K562 (cell line): ENCODE results near the gene KCNQ4. TPM values are rescaled to one million over a fixed set of nuclear protein-coding genes. Genes with fewer than 3 reads are reported as not detected.

Experiments
- BHLHE40 ChIP-seq: IDR thresholded peaks from 2 replicates; pipeline ENCODE4 v1.6.1; 2011; ENCODE audit warnings: low read length, improper control_type of control experiment
- CXXC5 ChIP-seq: fragments of 250-450 bp; sonication (Bioruptor Pico); IDR thresholded peaks from 2 replicates; pipeline ENCODE4 v1.8.0; 2022; ENCODE audit warnings: inconsistent platforms, mild to moderate bottlenecking, moderate library complexity
- HNRNPH1 ChIP-seq: fragments of 200-400 bp; formaldehyde crosslinking; optimal IDR thresholded peaks from 2 replicates; pipeline ENCODE3; 2017; ENCODE audit warnings: low read depth, mild to moderate bottlenecking, low read length, moderate library complexity
- LARP7 ChIP-seq: fragments of 450-650 bp; IDR thresholded peaks from 2 replicates; pipeline ENCODE4 v1.6.1; 2016
- NCOA6 ChIP-seq: fragments of 450-650 bp; IDR thresholded peaks from 2 replicates; pipeline ENCODE4 v1.6.1; 2017; ENCODE audit warnings: mild to moderate bottlenecking
- RBM17 ChIP-seq: fragments of 200-400 bp; formaldehyde crosslinking; IDR thresholded peaks from 2 replicates; pipeline ENCODE4 v1.6.1; 2017; ENCODE audit warnings: low read depth, mild to moderate bottlenecking, low read length, borderline replicate concordance
- SFPQ ChIP-seq: fragments of 200-400 bp; formaldehyde crosslinking; IDR thresholded peaks from 2 replicates; pipeline ENCODE4 v1.6.1; 2017; ENCODE audit warnings: mild to moderate bottlenecking, low read depth, low read length, moderate library complexity
- SNIP1 ChIP-seq: fragments of 450-650 bp; IDR thresholded peaks from 2 replicates; pipeline ENCODE4 v1.7.1; 2017; ENCODE audit warnings: low read depth, mild to moderate bottlenecking
- ZBTB8A ChIP-seq: fragments of 450-650 bp; IDR thresholded peaks from 2 replicates; pipeline ENCODE4 v1.6.1; 2018; ENCODE audit warnings: mild to moderate bottlenecking, moderate library complexity; ENCODE audit not compliant: partially characterized antibody
- ZBTB9 ChIP-seq: fragments of 450-650 bp; formaldehyde crosslinking; IDR thresholded peaks from 2 replicates; pipeline ENCODE4 v1.4.0; 2020; ENCODE audit warnings: mild to moderate bottlenecking, moderate library complexity
- ZNF239 ChIP-seq: fragments of 250-450 bp; sonication (Bioruptor Pico); IDR thresholded peaks from 2 replicates; pipeline ENCODE4 v1.4.0; 2020; ENCODE audit warnings: mild to moderate bottlenecking
- ZNF589 ChIP-seq: fragments of 200-800 bp; sonication (Bioruptor generic); IDR thresholded peaks from 2 replicates; pipeline ENCODE4 v1.6.1; 2016; ENCODE audit warnings: low read depth, missing genetic modification characterization, missing compliant biosample characterization
- ZNF696 ChIP-seq: fragments of 250-450 bp; sonication (Bioruptor Pico); conservative IDR thresholded peaks from 2 replicates; pipeline ENCODE4 v1.4.0; 2020; ENCODE audit warnings: mild to moderate bottlenecking, moderate library complexity
- polyA plus RNA-seq, 8 experiments: library from polyadenylated mRNA; depleted of rRNA in 4 of 8; stranded (reverse) in 5 of 8; unstranded in 3 of 8; fragments of >200 nt; fragmentation: Nextera tagmentation in 2 of 8; fragmentation: Illumina TruSeq in 1 of 8; extraction: Ambion mirVana in 2 of 8; extraction: Trizol in 1 of 8; gene quantifications; 2 replicates each; pipeline versions ENCODE4 v1.2.1 to v1.2.3, GENCODE V29; 2011 to 2014; ENCODE audit warnings: inconsistent platforms in 1 of 8, missing spikeins in 1 of 8
- total RNA-seq, 7 experiments: library from RNA; depleted of rRNA in 6 of 7; stranded (reverse); fragments of >200 nt in 6 of 7; fragmentation: Illumina TruSeq in 2 of 7; extraction: Trizol in 2 of 7; gene quantifications; 2 replicates each; pipeline versions ENCODE4 v1.2.1 to v1.2.3, GENCODE V29; 2011 to 2021; ENCODE audit warnings: low replicate concordance in 1 of 7

Gene KCNQ4
- total and polyA plus RNA-seq, 9 of the 15 experiments (the other 6 are each of a cell fraction or from before 2014, with no cell fraction given) = 0.07 to 4.1 (median 0.79) TPM

GRCh38 chr1:40756523-40756922, 27.1 kb upstream of the KCNQ4 start (continued):
- no peak for TF ChIP-seq ZNF589 (CRISPR knock-in tag)
- TF ChIP-seq CXXC5 (CRISPR knock-in tag) = no peak
- TF ChIP-seq ZNF696 (CRISPR knock-in tag) = no peak
- no peak for TF ChIP-seq SNIP1
- no peak for TF ChIP-seq SFPQ
- no peak for TF ChIP-seq LARP7
- TF ChIP-seq ZBTB8A = no peak
- no peak for TF ChIP-seq ZNF239 (CRISPR knock-in tag)
- no peak for TF ChIP-seq HNRNPH1
- no peak for TF ChIP-seq ZBTB9 (CRISPR knock-in tag)
- TF ChIP-seq RBM17 = no peak
- TF ChIP-seq NCOA6 = no peak
- TF ChIP-seq BHLHE40 = no peak
- TF ChIP-seq, all 486 proteins: peak for 5
